ENCODE results near the gene MACF1.

DNA sequence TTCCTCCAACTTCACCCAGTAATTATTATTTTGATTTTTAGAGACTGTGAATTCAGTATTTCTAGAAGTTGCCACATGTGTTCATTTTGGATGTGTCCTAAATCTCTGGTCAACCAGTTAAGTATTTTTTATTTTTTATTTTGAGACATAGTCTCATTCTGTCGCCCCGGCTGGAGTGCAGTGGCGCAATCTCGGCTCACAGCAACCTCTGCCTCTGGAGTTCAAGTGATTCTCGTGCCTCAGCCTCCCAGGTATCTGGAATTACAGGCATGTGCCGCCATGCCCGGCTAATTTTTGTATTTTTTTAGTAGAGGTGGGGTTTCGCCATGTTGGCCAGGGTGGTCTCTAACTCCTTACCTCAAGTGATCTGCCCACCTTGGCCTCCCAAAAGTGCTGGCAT is 8.0 kb downstream of the MACF1 start:
- TF ChIP-seq EZH2 (IDR thresholded peaks at IDR 0.05; ENCODE audit: insufficient read depth, low read length) = no peak
- TF ChIP-seq, protein P1, sequence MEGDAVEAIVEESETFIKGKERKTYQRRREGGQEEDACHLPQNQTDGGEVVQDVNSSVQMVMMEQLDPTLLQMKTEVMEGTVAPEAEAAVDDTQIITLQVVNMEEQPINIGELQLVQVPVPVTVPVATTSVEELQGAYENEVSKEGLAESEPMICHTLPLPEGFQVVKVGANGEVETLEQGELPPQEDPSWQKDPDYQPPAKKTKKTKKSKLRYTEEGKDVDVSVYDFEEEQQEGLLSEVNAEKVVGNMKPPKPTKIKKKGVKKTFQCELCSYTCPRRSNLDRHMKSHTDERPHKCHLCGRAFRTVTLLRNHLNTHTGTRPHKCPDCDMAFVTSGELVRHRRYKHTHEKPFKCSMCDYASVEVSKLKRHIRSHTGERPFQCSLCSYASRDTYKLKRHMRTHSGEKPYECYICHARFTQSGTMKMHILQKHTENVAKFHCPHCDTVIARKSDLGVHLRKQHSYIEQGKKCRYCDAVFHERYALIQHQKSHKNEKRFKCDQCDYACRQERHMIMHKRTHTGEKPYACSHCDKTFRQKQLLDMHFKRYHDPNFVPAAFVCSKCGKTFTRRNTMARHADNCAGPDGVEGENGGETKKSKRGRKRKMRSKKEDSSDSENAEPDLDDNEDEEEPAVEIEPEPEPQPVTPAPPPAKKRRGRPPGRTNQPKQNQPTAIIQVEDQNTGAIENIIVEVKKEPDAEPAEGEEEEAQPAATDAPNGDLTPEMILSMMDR (IDR thresholded peaks at IDR 0.05; ENCODE audit: insufficient read depth, low read depth, low read length) = no peak
